CMK (cell line): ENCODE data around the gene FMNL3.

Experiments
- DNase-seq: peaks from one replicate; pipeline ENCODE4 v3.0.0-alpha.2; 2010; ENCODE audit warnings: low read depth

The FMNL3 gene

GRCh38 chr12:49604856-49605255 lies 102.3 kb downstream of the FMNL3 start:
- DNase-seq = no peak

DNA sequence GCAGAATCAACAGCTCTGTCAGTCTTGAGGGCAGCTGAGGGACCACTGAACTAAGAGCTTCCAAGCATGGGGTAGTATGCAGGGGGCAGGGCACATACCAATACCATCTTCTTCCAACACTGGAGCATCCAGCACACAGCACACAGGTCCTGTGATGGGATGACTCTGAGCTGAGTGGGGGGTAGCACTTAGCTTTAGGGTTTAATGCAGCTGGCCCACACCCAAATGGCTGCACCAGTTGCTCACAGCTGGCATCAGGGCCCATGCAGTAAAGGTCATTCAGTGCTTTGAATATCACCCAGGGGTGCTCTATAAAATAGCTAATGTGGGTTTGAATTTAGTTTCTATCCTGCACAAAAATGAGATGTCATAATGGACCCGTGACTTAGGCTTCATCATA lies 103.5 kb downstream of the FMNL3 start:
- DNase-seq = no peak

GRCh38 chr12:49599961-49600360 lies 107.2 kb downstream of the FMNL3 start:
- DNase-seq = no peak

- DNase-seq = no peak
Observed at GRCh38 chr12:49598527-49598926, 108.7 kb downstream of the FMNL3 start.

DNA sequence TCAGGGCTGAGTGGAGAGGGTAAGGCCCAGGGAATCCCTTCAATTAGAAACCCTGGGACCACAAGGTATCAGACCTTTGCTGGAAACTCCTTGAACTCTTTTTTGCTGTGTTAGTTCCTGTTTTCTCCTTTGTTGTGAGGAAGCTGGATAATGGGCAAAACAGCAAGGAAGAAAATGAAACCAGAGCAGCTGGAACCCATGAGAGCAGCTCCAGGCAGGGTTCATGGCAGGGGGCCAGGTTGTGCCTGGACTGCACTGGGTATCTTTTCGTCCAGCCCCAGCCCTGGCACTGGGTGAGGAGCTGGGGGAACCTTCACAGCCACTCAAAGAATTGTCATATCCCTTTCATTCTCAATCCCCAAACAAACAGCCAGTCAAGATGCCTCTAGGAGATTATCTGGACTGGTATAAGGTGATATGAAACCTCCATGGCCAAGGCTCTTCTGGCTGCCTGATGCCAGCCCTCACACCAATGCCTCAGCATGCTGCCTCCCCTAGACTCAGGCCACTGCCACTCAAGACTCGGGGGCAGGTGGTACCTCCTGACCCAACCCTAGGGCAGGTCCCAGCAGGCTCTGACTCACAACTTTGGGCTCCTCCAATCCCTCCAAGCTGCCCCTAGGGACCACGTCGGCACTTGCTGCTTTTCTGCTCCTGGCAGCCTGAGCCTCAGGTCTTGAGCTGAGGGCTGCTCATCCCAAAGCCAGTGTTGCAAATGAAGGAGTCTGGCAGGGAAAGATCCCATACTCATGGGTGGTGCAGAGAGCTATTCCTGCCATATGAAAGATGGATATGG lies 118.3 kb downstream of the FMNL3 start:
- DNase-seq = no peak

- no peak for DNase-seq
Observed at GRCh38 chr12:49588281-49588680, 118.9 kb downstream of the FMNL3 start.

DNA sequence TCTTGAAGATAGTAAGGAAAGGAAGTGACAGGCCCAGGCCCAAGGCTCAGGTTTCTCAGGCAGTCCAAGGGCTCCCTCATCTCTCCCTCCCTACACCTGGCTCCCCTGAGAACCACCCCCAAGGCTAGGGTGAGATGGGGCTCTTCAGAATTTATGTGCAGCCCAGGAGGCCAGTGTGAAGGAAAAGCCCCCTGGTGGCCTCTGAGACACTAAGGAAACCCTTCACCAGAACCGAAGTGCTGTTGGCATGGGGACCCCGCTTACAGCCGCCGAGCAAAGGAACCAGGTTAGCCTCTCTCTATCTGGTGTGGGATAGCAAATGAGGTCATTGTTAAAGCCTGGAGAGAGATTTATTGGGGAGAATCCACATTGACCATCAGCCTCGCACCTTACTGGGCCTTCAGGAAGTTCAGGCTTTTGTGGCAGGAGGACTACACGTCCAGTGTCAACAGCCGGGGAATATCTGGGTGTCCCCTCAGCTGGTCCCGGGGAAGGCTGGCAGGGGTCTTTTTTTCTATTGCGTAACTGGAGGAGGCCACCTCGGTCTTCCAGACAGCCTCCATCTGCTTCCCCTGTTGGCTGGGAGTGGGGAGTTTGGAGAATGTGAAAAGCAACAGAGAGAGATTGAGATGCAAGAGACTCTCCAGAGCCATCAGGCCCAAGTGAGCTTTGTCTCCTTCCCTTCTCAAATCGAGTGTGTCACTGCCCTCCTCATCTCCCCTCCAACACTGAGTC lies 119.9 kb downstream of the FMNL3 start:
- DNase-seq = no peak
